Ascending aorta (tissue), 2 donors: ENCODE results near the gene ATP10A. TPM values are rescaled to one million over a fixed set of nuclear protein-coding genes. Genes with fewer than 3 reads are reported as not detected.
A peak's percentile ranks its signal among the peaks of the same experiment; 100 is the strongest.

Experiments used
- DNase-seq, 2 donors: peaks; one replicate each; pipeline ENCODE4 v3.0.0-alpha.2; 2019; ENCODE audit warnings: low spot score in 2 of 2
- H3K27ac ChIP-seq, 2 donors: fragments of 200-600 bp; sonication (generic); one replicate each; pipeline ENCODE4 v1.5.1; 2016 to 2017; ENCODE audit warnings: mild to moderate bottlenecking in 1 of 2
- H3K27me3 ChIP-seq: fragments of 200-600 bp; sonication (generic); one replicate; pipeline ENCODE4 v1.5.1; 2017
- H3K36me3 ChIP-seq, 2 donors: fragments of 200-600 bp; sonication (generic); one replicate each; pipeline ENCODE4 v1.5.1; 2016
- H3K4me1 ChIP-seq, 2 donors: fragments of 200-600 bp; sonication (generic); one replicate each; pipeline ENCODE4 v1.5.1; 2016 to 2017; ENCODE audit warnings: mild to moderate bottlenecking in 1 of 2
- H3K4me3 ChIP-seq, 2 donors: fragments of 200-600 bp; sonication (generic); one replicate each; pipeline ENCODE4 v1.5.1; 2016 to 2017; ENCODE audit warnings: mild to moderate bottlenecking in 1 of 2
- H3K9me3 ChIP-seq, 2 donors: fragments of 200-600 bp; sonication (generic); one replicate each; pipeline ENCODE4 v1.5.1; 2016
- CTCF ChIP-seq, 3 experiments: fragments of 200-600 bp in 2 of 3; fragments of 450-650 bp in 1 of 3; sonication (generic) in 2 of 3; IDR thresholded peaks; one replicate each; pipeline ENCODE4 v1.5.1; 2016 to 2019; ENCODE audit warnings: antibody characterized with exemption in 3 of 3, mild to moderate bottlenecking in 1 of 3, moderate library complexity in 1 of 3
- intact Hi-C: fragments of 100-400 bp; cut with DNase I; formaldehyde crosslinking; loops from one replicate; pipeline ENCODE4 v1.15.1; 2023
- total RNA-seq: library from RNA; depleted of rRNA; stranded (reverse); fragments of >200 nt; gene quantifications from one replicate; pipeline ENCODE4 v1.1.0, GENCODE V29; 2016

The ATP10A gene
- total RNA-seq, 1 donor from 2014 or later = 26.7 TPM

GRCh38 chr15:25686780-25687179 is 176.3 kb downstream of the ATP10A start:
- intact Hi-C loops = no loop called here
- no peak overlapping the region for H3K4me3 ChIP-seq
- DNase-seq = peak in 1 of 2 donors; percentile 5
- H3K27ac ChIP-seq = peak overlapping the region in 1 of 2 donors; percentile 51
- no peaks in the 10 kb centered on the region for H3K9me3 ChIP-seq
- peaks cover 0 to 42% of the 10 kb centered on the region in 2 donors for H3K4me1 ChIP-seq
- H3K36me3 ChIP-seq = peaks cover 19 to 36% of the 10 kb centered on the region in 2 donors
- H3K27me3 ChIP-seq = no peaks in the 10 kb centered on the region
- TF ChIP-seq CTCF (IDR thresholded peaks at IDR 0.05) = no peak

GRCh38 chr15:25684521-25685431 is 178.4 kb downstream of the ATP10A start:
- peak overlapping the region; percentile 81 to 88 for H3K27ac ChIP-seq
- no peaks in the 10 kb centered on the region for H3K9me3 ChIP-seq
- no peak for TF ChIP-seq CTCF (IDR thresholded peaks at IDR 0.05)
- intact Hi-C loops = loop anchor here (5.0 kb wide), 1 partner anchor 117 kb away; no protein-coding TSS in a partner anchor
- peak in 1 of 2 donors; percentile 88 for DNase-seq
- peaks cover 29 to 52% of the 10 kb centered on the region in 2 donors for H3K36me3 ChIP-seq
- H3K4me1 ChIP-seq = peaks cover 0 to 31% of the 10 kb centered on the region in 2 donors
- H3K4me3 ChIP-seq = no peak overlapping the region
- no peaks in the 10 kb centered on the region for H3K27me3 ChIP-seq

GRCh38 chr15:25683911-25684310 is 179.2 kb downstream of the ATP10A start:
- H3K4me3 ChIP-seq = no peak overlapping the region
- H3K4me1 ChIP-seq = peaks cover 0 to 31% of the 10 kb centered on the region in 2 donors
- H3K36me3 ChIP-seq = peaks cover 31 to 56% of the 10 kb centered on the region in 2 donors
- no peaks in the 10 kb centered on the region for H3K9me3 ChIP-seq
- no peak for DNase-seq
- no peak for TF ChIP-seq CTCF (IDR thresholded peaks at IDR 0.05)
- H3K27ac ChIP-seq = peak overlapping the region; percentile 81 to 88
- H3K27me3 ChIP-seq = no peaks in the 10 kb centered on the region
- intact Hi-C loops = loop anchor here (5.0 kb wide), 1 partner anchor 117 kb away; no protein-coding TSS in a partner anchor

- Histone ChIP-seq H3K4me1 (peaks cover 0 to 36% of the 10 kb centered on the region in 2 donors), H3K9me3 (no peaks in the 10 kb centered on the region), H3K4me3 (no peak overlapping the region), H3K27ac (peak overlapping the region; percentile 81 to 88), H3K36me3 (peaks cover 35 to 56% of the 10 kb centered on the region in 2 donors), H3K27me3 (no peaks in the 10 kb centered on the region)
- no peak for DNase-seq
- TF ChIP-seq CTCF (IDR thresholded peaks at IDR 0.05) = no peak
- intact Hi-C loops = loop anchor here (5.0 kb wide), 1 partner anchor 116 kb away; no protein-coding TSS in a partner anchor
These were observed 179.7 kb downstream of the ATP10A start for GRCh38 chr15:25683415-25683814.

- Histone ChIP-seq H3K9me3 (no peaks in the 10 kb centered on the region), H3K27ac (peak overlapping the region; percentile 81 to 88), H3K36me3 (peaks cover 25 to 53% of the 10 kb centered on the region in 2 donors), H3K27me3 (no peaks in the 10 kb centered on the region), H3K4me3 (no peak overlapping the region), H3K4me1 (peaks cover 4 to 47% of the 10 kb centered on the region in 2 donors)
- intact Hi-C loops = loop anchor here (5.0 kb wide), 1 partner anchor 115 kb away; no protein-coding TSS in a partner anchor
- peak in 1 of 2 donors; percentile 87 for DNase-seq
- no peak for TF ChIP-seq CTCF (IDR thresholded peaks at IDR 0.05)
These were observed 180.8 kb downstream of the ATP10A start for GRCh38 chr15:25682340-25682739.
